ENCODE results near the gene CNPY4. TPM values are rescaled to one million over a fixed set of nuclear protein-coding genes. Genes with fewer than 3 reads are reported as not detected.
"Not testable (repeated sequence)": the region's sequence is repeated elsewhere in the genome, so short reads cannot be mapped to it uniquely, and the experiment has no call there.

Gene CNPY4
- total RNA-seq, 1 experiment from 2014 or later: 33.6 TPM

- peak; percentile 76 for DNase-seq (ENCODE audit: low read depth)
These were observed 717 bp downstream of the CNPY4 start for GRCh38 chr7:100119970-100120732.

- no peak for DNase-seq (ENCODE audit: low read depth)
These were observed 1.3 kb downstream of the CNPY4 start for GRCh38 chr7:100120733-100121036.

- no peak for DNase-seq (ENCODE audit: low read depth)
These were observed 2.6 kb downstream of the CNPY4 start for GRCh38 chr7:100122067-100122466.

GRCh38 chr7:100122568-100122967 lies 3.1 kb downstream of the CNPY4 start:
- DNase-seq (ENCODE audit: low read depth): no peak

- DNase-seq (ENCODE audit: low read depth): no peak
These were observed 5.1 kb downstream of the CNPY4 start for GRCh38 chr7:100124301-100125230.

GRCh38 chr7:100126239-100126930 lies 7.0 kb downstream of the CNPY4 start:
- no peak for DNase-seq (ENCODE audit: low read depth)

GRCh38 chr7:100126931-100127865 lies 7.8 kb downstream of the CNPY4 start, which contains the start of gene MBLAC1:
TSS of gene MBLAC1 (plus strand) at chr7:100126967. CDS start at chr7:100127396, 429 bp downstream.
- peak; percentile 87 for DNase-seq (ENCODE audit: low read depth)

GRCh38 chr7:100127866-100128636 lies 8.6 kb downstream of the CNPY4 start:
- DNase-seq (ENCODE audit: low read depth): no peak

- DNase-seq (ENCODE audit: low read depth): no peak
These were observed 9.2 kb downstream of the CNPY4 start for GRCh38 chr7:100128637-100128963.

- not testable (repeated sequence) for DNase-seq (ENCODE audit: low read depth)
These were observed 10.8 kb downstream of the CNPY4 start for GRCh38 chr7:100130220-100130607.

- peak; percentile 58 for DNase-seq (ENCODE audit: low read depth)
These were observed 11.4 kb downstream of the CNPY4 start for GRCh38 chr7:100130608-100131453.

- no peak for DNase-seq (ENCODE audit: low read depth)
These were observed 12.7 kb downstream of the CNPY4 start for GRCh38 chr7:100132126-100132525.

GRCh38 chr7:100132697-100133151 lies 13.3 kb downstream of the CNPY4 start:
- DNase-seq (ENCODE audit: low read depth): peak; percentile 70

GRCh38 chr7:100137851-100138760 lies 18.7 kb downstream of the CNPY4 start:
- no peak for DNase-seq (ENCODE audit: low read depth)

- no peak for DNase-seq (ENCODE audit: low read depth)
These were observed 22.1 kb downstream of the CNPY4 start for GRCh38 chr7:100141555-100141949.

- no peak for DNase-seq (ENCODE audit: low read depth)
These were observed 23.0 kb downstream of the CNPY4 start for GRCh38 chr7:100142461-100142860.

- DNase-seq (ENCODE audit: low read depth): not testable (repeated sequence)
These were observed 26.9 kb downstream of the CNPY4 start for GRCh38 chr7:100146350-100146749.

GRCh38 chr7:100147278-100147677 lies 27.8 kb downstream of the CNPY4 start:
- DNase-seq (ENCODE audit: low read depth): no peak
